KMS-11 (cell line): Measurements from ENCODE around the gene XRCC6.
A peak's percentile ranks its signal among the peaks of the same experiment; 100 is the strongest.

Experiments
- H2AFZ ChIP-seq: fragments of 200-600 bp; sonication (generic); 2 replicates; pipeline ENCODE4 v1.6.1; 2016; ENCODE audit warnings: antibody characterized with exemption, mixed run types, low read depth
- H3K27ac ChIP-seq: fragments of 200-600 bp; sonication (generic); 2 replicates; pipeline ENCODE4 v1.6.1; 2016; ENCODE audit warnings: mild to moderate bottlenecking, mixed run types
- H3K27me3 ChIP-seq: fragments of 200-600 bp; sonication (generic); 2 replicates; pipeline ENCODE4 v1.6.1; 2017; ENCODE audit warnings: mild to moderate bottlenecking, low read depth, mixed run types, moderate library complexity; ENCODE audit not compliant: insufficient read depth
- H3K36me3 ChIP-seq: fragments of 200-600 bp; sonication (generic); 2 replicates; pipeline ENCODE4 v1.6.1; 2017; ENCODE audit warnings: mild to moderate bottlenecking, mixed run types; ENCODE audit not compliant: insufficient read depth
- H3K4me1 ChIP-seq: fragments of 200-600 bp; sonication (generic); 2 replicates; pipeline ENCODE4 v1.6.1; 2016; ENCODE audit warnings: mild to moderate bottlenecking, low read depth, mixed run types; ENCODE audit not compliant: poor library complexity, severe bottlenecking
- H3K4me2 ChIP-seq: fragments of 200-600 bp; sonication (generic); 2 replicates; pipeline ENCODE4 v1.7.0; 2016; ENCODE audit warnings: mild to moderate bottlenecking, mixed run types
- H3K4me3 ChIP-seq: fragments of 200-600 bp; sonication (generic); IDR thresholded peaks from 2 replicates; pipeline ENCODE4 v1.6.1; 2017; ENCODE audit warnings: low read depth, low read length, mixed read lengths; ENCODE audit not compliant: insufficient read depth
- H3K79me2 ChIP-seq: fragments of 200-600 bp; sonication (generic); 2 replicates; pipeline ENCODE4 v1.6.1; 2016; ENCODE audit warnings: low read depth, mixed run types; ENCODE audit not compliant: insufficient read depth
- H3K9ac ChIP-seq: fragments of 200-600 bp; sonication (generic); 2 replicates; pipeline ENCODE4 v1.6.1; 2016; ENCODE audit warnings: mild to moderate bottlenecking, mixed run types
- H4K20me1 ChIP-seq: fragments of 200-600 bp; sonication (generic); 2 replicates; pipeline ENCODE4 v1.6.1; 2016; ENCODE audit warnings: mild to moderate bottlenecking, mixed run types; ENCODE audit not compliant: insufficient read depth
- CTCF ChIP-seq: fragments of 200-600 bp; sonication (generic); conservative IDR thresholded peaks from 2 replicates; pipeline ENCODE4 v1.6.1; 2017; ENCODE audit warnings: low read depth, mild to moderate bottlenecking, antibody characterized with exemption, low read length, moderate library complexity, mixed read lengths

Gene XRCC6

GRCh38 chr22:41575533-41575932 is 45.6 kb upstream of the XRCC6 start:
- Histone ChIP-seq H3K27me3 (no peaks in the 10 kb centered on the region), H3K4me3 (no peak overlapping the region), H3K4me2 (no peak overlapping the region), H3K36me3 (no peaks in the 10 kb centered on the region), H4K20me1 (no peaks in the 10 kb centered on the region), H2AFZ (no peak overlapping the region), H3K27ac (no peak overlapping the region), H3K9ac (no peak overlapping the region), H3K4me1 (peaks cover 2% of the 10 kb centered on the region), H3K79me2 (no peaks in the 10 kb centered on the region)
- no peak for TF ChIP-seq CTCF

- Histone ChIP-seq H3K4me3 (no peak overlapping the region), H3K27me3 (no peaks in the 10 kb centered on the region), H3K4me1 (peaks cover 11% of the 10 kb centered on the region), H4K20me1 (no peaks in the 10 kb centered on the region), H2AFZ (no peak overlapping the region), H3K79me2 (no peaks in the 10 kb centered on the region), H3K9ac (no peak overlapping the region), H3K4me2 (no peak overlapping the region), H3K27ac (no peak overlapping the region), H3K36me3 (no peaks in the 10 kb centered on the region)
- TF ChIP-seq CTCF, result peak; percentile 40; the same call in 1 of the 2 replicates
Measured at GRCh38 chr22:41576877-41577276, 44.2 kb upstream of the XRCC6 start.

GRCh38 chr22:41578114-41578513 is 43.0 kb upstream of the XRCC6 start:
- Histone ChIP-seq H4K20me1 (no peaks in the 10 kb centered on the region), H3K4me1 (peaks cover 11% of the 10 kb centered on the region), H3K4me2 (no peak overlapping the region), H3K27ac (no peak overlapping the region), H3K36me3 (no peaks in the 10 kb centered on the region), H3K27me3 (no peaks in the 10 kb centered on the region), H2AFZ (no peak overlapping the region), H3K79me2 (no peaks in the 10 kb centered on the region), H3K4me3 (no peak overlapping the region), H3K9ac (no peak overlapping the region)
- TF ChIP-seq CTCF, result no peak

- TF ChIP-seq CTCF, result no peak
- Histone ChIP-seq H3K9ac (no peak overlapping the region), H3K4me1 (peaks cover 11% of the 10 kb centered on the region), H3K36me3 (no peaks in the 10 kb centered on the region), H2AFZ (no peak overlapping the region), H3K27me3 (no peaks in the 10 kb centered on the region), H4K20me1 (no peaks in the 10 kb centered on the region), H3K4me2 (no peak overlapping the region), H3K4me3 (no peak overlapping the region), H3K27ac (no peak overlapping the region), H3K79me2 (no peaks in the 10 kb centered on the region)
Measured at GRCh38 chr22:41578818-41579217, 42.3 kb upstream of the XRCC6 start.
